GM21576 (cell line): ENCODE data around the gene TMEM35B.
A peak's percentile ranks its signal among the peaks of the same experiment; 100 is the strongest.

Source experiments
- ATAC-seq: cut with Tn5 transposase; IDR thresholded peaks from one replicate; pipeline ENCODE4 v1.9.1; 2021; ENCODE audit warnings: mild to moderate bottlenecking, moderate library complexity; ENCODE audit not compliant: unreplicated experiment

TMEM35B gene

GRCh38 chr1:34984793-34985608 lies at the start of gene TMEM35B:
Gene TMEM35B, minus strand, starts transcription at chr1:34985347. Its CDS starts 42 bp downstream, at chr1:34985305.
- peak; percentile 71 for ATAC-seq

GRCh38 chr1:35033346-35033745 lies 48.2 kb upstream of the TMEM35B start:
- ATAC-seq = no peak

GRCh38 chr1:35032384-35032739 lies 47.2 kb upstream of the TMEM35B start:
- ATAC-seq = no peak

GRCh38 chr1:35030756-35031446 lies 45.8 kb upstream of the TMEM35B start:
- ATAC-seq = no peak

- ATAC-seq = no peak
Observed at GRCh38 chr1:35030338-35030737, 45.2 kb upstream of the TMEM35B start.

GRCh38 chr1:35029761-35030160 lies 44.6 kb upstream of the TMEM35B start:
- no peak for ATAC-seq

- ATAC-seq = no peak
Observed at GRCh38 chr1:35016406-35016805, 31.3 kb upstream of the TMEM35B start.

GRCh38 chr1:35014486-35014885 lies 29.3 kb upstream of the TMEM35B start:
- ATAC-seq = no peak

- ATAC-seq = no peak
Observed at GRCh38 chr1:35005711-35006110, 20.6 kb upstream of the TMEM35B start.

- ATAC-seq = no peak
Observed at GRCh38 chr1:35001743-35002142, 16.6 kb upstream of the TMEM35B start.

- ATAC-seq = no peak
Observed at GRCh38 chr1:34994878-34995277, 9.7 kb upstream of the TMEM35B start.

GRCh38 chr1:34988581-34988980 lies 3.4 kb upstream of the TMEM35B start:
- ATAC-seq = no peak

GRCh38 chr1:34988147-34988546 lies 3.0 kb upstream of the TMEM35B start:
- no peak for ATAC-seq

- no peak for ATAC-seq
Observed at GRCh38 chr1:34987018-34987417, 1.9 kb upstream of the TMEM35B start.

GRCh38 chr1:34985609-34985904 lies 410 bp upstream of the TMEM35B start:
- peak; percentile 21 for ATAC-seq

- ATAC-seq = peak; percentile 7
Observed at GRCh38 chr1:34984435-34984792, 733 bp downstream of the TMEM35B start.

- no peak for ATAC-seq
Observed at GRCh38 chr1:34983700-34984355, 1.3 kb downstream of the TMEM35B start.

GRCh38 chr1:34982820-34983376 lies 2.2 kb downstream of the TMEM35B start:
- no peak for ATAC-seq

- no peak for ATAC-seq
Observed at GRCh38 chr1:34980715-34981114, 4.4 kb downstream of the TMEM35B start.

GRCh38 chr1:34978921-34979320 lies 6.2 kb downstream of the TMEM35B start:
- no peak for ATAC-seq

GRCh38 chr1:34977858-34978257 lies 7.3 kb downstream of the TMEM35B start:
- ATAC-seq = no peak

- no peak for ATAC-seq
Observed at GRCh38 chr1:34977210-34977471, 8.0 kb downstream of the TMEM35B start.
